Peyer's patch (tissue), 4 donors: ENCODE data around the gene UNCX.

Source experiments
- POLR2A ChIP-seq, 2 donors: fragments of 450-650 bp; IDR thresholded peaks; one replicate each; pipeline ENCODE4 v1.5.1; 2017; ENCODE audit warnings: antibody characterized with exemption in 2 of 2, mild to moderate bottlenecking in 2 of 2, moderate library complexity in 2 of 2
- TF ChIP-seq, protein P1 (sequence below), 6 experiments: fragments of 450-650 bp in 4 of 6; fragments of 200-600 bp in 2 of 6; sonication (generic) in 1 of 6; IDR thresholded peaks; one replicate each; pipeline ENCODE4 v1.5.1; 2017 to 2019; ENCODE audit warnings: antibody characterized with exemption in 6 of 6, mild to moderate bottlenecking in 3 of 6, moderate library complexity in 1 of 6

DNA sequence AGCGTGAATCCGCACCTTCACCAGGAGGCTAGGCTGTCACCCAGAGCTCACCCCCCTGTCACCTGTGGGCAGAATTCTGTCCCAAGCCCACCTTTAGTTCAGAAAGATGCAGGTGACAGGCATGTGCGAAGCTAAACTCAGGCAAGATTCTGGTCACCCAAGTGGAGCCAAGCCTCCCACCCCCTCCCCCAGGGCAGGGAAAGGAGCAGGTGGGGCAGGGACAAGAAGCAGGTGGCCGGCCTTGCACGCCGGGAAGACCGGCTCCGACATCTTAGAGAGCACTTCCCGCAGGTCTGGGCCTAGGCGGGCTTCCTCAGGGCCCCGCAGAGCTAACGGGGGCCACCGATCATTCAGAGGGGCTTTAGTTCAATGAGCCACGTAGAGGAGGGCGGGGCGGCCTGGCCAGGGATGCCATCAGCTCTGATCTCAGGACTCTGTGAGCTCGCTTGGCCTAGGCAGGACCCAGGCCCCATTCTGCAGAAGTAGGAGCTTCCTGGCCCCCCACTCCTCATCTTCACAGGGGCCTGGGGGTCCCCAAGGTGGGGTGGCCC lies 19.9 kb downstream of the UNCX start:
- TF ChIP-seq, protein P1, sequence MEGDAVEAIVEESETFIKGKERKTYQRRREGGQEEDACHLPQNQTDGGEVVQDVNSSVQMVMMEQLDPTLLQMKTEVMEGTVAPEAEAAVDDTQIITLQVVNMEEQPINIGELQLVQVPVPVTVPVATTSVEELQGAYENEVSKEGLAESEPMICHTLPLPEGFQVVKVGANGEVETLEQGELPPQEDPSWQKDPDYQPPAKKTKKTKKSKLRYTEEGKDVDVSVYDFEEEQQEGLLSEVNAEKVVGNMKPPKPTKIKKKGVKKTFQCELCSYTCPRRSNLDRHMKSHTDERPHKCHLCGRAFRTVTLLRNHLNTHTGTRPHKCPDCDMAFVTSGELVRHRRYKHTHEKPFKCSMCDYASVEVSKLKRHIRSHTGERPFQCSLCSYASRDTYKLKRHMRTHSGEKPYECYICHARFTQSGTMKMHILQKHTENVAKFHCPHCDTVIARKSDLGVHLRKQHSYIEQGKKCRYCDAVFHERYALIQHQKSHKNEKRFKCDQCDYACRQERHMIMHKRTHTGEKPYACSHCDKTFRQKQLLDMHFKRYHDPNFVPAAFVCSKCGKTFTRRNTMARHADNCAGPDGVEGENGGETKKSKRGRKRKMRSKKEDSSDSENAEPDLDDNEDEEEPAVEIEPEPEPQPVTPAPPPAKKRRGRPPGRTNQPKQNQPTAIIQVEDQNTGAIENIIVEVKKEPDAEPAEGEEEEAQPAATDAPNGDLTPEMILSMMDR (IDR thresholded peaks at IDR 0.05): no peak
- TF ChIP-seq POLR2A (IDR thresholded peaks at IDR 0.05): no peak
